HG02938 (cell line): ENCODE data around the gene TPSD1.
"Not testable (repeated sequence)": the region's sequence is repeated elsewhere in the genome, so short reads cannot be mapped to it uniquely, and the experiment has no call there.

Experiments used
- ATAC-seq: cut with Tn5 transposase; IDR thresholded peaks from one replicate; pipeline ENCODE4 v1.9.1; 2021; ENCODE audit warnings: mild to moderate bottlenecking, moderate library complexity; ENCODE audit not compliant: unreplicated experiment

The TPSD1 gene

GRCh38 chr16:1279945-1280589 is 24.2 kb downstream of the TPSD1 start:
- ATAC-seq: no peak

- no peak for ATAC-seq
Measured at GRCh38 chr16:1280783-1281182, 24.9 kb downstream of the TPSD1 start.

GRCh38 chr16:1281517-1281916 is 25.6 kb downstream of the TPSD1 start:
- ATAC-seq: no peak

- no peak for ATAC-seq
Measured at GRCh38 chr16:1282324-1282973, 26.6 kb downstream of the TPSD1 start.

- ATAC-seq: no peak
Measured at GRCh38 chr16:1283296-1283695, 27.4 kb downstream of the TPSD1 start.

GRCh38 chr16:1283996-1284616 is 28.2 kb downstream of the TPSD1 start:
- no peak for ATAC-seq

- no peak for ATAC-seq
Measured at GRCh38 chr16:1285669-1286512, 30.0 kb downstream of the TPSD1 start.

GRCh38 chr16:1286513-1287094 is 30.7 kb downstream of the TPSD1 start:
- ATAC-seq: no peak

- no peak for ATAC-seq
Measured at GRCh38 chr16:1287982-1288670, 32.3 kb downstream of the TPSD1 start.

- ATAC-seq: no peak
Measured at GRCh38 chr16:1288813-1289476, 33.1 kb downstream of the TPSD1 start.

GRCh38 chr16:1289477-1289866 is 33.6 kb downstream of the TPSD1 start:
- no peak for ATAC-seq

GRCh38 chr16:1290063-1290501 is 34.2 kb downstream of the TPSD1 start:
- ATAC-seq: no peak

GRCh38 chr16:1290860-1291575 is 35.1 kb downstream of the TPSD1 start:
- no peak for ATAC-seq

GRCh38 chr16:1291576-1291974 is 35.7 kb downstream of the TPSD1 start:
- no peak for ATAC-seq

GRCh38 chr16:1292208-1292607 is 36.3 kb downstream of the TPSD1 start:
- not testable (repeated sequence) for ATAC-seq

- ATAC-seq: not testable (repeated sequence)
Measured at GRCh38 chr16:1292808-1293207, 36.9 kb downstream of the TPSD1 start.

GRCh38 chr16:1293921-1294656 is 38.2 kb downstream of the TPSD1 start:
- no peak for ATAC-seq

GRCh38 chr16:1295465-1295864 is 39.6 kb downstream of the TPSD1 start:
- ATAC-seq: no peak

- ATAC-seq: not testable (repeated sequence)
Measured at GRCh38 chr16:1296688-1297017, 40.8 kb downstream of the TPSD1 start.
